GM11168 (cell line): ENCODE results near the gene CNBP.
"Not testable (repeated sequence)": the region's sequence is repeated elsewhere in the genome, so short reads cannot be mapped to it uniquely, and the experiment has no call there.

Source experiments
- in situ Hi-C: fragments of 300-500 bp; cut with MboI; formaldehyde crosslinking; loops from one replicate; pipeline ENCODE4 v1.12.0; 2022; ENCODE audit warnings: low sequenced_read_pairs; ENCODE audit not compliant: unreplicated experiment

Gene CNBP

GRCh38 chr3:129136275-129136674, 47.4 kb downstream of the CNBP start:
- in situ Hi-C loops, result not testable (repeated sequence)

DNA sequence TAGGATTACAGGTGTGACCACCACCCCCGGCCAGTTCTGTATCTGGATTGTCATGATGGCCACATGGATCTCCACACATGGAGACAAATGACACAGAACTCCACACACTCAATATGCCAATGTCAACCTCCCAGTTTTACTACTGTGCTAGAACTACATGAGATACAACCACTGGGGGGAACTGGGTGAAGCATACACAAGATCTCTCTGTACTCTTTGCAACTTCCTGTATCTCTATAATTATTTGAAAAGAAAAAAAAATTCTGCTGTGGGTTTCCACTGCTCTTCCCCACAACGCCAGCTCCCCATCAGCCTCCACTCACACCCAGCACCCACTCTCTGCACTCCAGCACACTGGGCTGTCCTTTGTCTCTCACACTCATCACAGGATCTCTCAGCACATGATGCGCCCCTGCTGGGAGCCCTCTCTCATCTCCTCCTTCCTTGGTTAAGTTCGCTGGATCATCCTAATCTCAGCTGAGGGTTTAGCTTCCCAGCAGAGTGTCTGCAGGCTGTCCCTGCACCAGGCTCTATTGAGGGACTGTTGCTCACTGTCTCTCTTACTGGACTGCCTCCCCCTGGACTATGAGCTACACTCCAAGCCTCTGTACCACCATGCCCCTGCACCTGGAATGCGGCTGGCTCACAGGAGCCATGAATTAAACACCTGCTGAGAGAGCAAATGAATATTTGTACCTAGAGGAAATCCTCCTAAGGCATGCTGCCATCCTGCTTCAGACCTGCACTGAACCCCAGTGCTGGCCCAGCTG, 51.4 kb downstream of the CNBP start:
- in situ Hi-C loops, result no loop called here

- in situ Hi-C loops, result no loop called here
Observed at GRCh38 chr3:129131465-129132088, 52.1 kb downstream of the CNBP start.

DNA sequence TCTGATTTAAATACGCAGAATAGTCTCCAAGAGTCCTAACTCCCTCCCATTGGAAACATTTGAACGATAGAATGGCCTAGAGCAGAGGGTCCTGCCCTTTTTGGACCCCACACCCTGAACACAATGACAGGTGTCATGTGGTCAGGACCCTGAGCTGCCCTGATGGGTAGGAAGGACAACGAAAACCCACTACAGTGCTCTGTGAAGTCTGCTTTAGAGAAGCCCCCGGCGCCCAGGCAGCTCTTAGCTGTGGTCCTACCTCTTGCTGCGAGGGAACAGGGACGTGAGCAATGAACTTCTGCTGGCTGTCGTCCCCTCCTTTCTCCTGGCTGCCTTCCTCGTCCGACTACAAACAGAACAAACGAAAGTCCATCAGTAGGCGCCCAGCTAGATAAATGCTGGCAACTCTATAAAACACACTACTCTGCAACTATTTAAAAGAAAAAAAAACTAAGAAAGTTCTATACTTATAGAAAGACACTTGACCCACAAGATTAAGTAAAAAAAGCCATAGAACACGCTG, 53.3 kb downstream of the CNBP start:
- in situ Hi-C loops, result no loop called here

DNA sequence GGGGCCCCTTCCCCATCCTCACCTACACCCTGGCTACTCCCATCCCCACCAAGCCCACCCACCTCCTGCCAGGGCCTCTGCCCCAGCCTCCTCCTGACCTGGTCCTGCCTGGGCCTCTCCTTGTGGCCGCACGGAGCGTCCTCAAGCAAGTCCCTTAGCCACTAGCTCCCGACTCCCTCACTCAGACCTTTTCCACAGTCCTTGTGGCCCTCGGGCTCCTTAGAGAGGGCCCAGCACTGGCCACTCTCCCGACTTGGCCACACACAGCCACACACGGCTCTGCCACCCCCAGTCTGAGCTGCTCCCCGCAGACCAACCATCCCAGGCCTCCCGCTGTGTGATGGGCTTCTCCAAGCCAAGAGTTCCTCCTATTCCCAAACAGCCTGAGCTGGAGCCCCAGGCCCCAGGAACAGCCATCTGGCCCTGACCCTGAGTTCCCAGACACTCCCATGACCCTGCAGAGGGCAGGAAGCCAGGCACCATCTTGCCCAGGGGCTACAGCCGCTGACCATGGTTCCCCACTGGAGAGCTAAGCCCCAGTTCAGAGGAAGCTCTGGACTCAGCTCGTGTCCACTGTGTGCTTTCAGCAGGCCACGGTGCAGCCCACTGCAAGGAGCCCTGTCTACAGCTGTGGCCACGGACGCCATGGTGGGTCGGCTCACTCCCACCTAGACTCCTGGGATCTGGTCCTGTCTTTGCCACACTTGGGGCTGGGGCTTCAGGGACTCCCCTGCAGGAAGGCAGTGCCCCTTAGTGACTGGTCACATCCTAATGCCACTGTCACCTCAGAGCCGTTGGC, 55.1 kb downstream of the CNBP start:
- in situ Hi-C loops, result no loop called here

DNA sequence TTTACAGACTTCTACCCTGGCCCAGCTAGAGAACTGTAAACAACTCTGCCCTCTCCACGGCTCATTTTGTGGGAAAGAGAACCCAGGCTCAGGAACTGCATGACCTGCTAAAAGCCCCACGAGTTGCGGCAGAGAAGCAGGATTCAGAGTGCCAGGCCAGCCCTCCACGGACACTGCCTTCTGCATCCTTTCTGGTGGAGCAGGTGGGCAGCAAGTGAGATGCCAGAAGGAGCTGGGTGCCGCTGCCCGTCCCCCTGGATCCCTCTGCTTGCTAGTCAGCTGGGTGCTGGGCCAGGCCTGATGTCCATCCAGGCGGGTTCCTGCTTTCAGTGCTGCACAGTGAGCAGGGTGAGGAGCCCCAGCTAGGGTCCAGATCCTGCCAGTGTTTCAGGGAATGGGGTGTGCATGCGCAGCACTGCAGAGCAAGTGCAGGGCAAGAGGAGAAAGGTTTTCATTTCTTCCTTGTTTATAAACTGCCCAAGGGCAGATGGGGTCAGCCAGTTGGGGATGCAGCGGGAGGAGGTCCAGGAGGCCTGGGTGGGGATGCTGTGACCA, 56.9 kb downstream of the CNBP start:
- in situ Hi-C loops, result no loop called here

DNA sequence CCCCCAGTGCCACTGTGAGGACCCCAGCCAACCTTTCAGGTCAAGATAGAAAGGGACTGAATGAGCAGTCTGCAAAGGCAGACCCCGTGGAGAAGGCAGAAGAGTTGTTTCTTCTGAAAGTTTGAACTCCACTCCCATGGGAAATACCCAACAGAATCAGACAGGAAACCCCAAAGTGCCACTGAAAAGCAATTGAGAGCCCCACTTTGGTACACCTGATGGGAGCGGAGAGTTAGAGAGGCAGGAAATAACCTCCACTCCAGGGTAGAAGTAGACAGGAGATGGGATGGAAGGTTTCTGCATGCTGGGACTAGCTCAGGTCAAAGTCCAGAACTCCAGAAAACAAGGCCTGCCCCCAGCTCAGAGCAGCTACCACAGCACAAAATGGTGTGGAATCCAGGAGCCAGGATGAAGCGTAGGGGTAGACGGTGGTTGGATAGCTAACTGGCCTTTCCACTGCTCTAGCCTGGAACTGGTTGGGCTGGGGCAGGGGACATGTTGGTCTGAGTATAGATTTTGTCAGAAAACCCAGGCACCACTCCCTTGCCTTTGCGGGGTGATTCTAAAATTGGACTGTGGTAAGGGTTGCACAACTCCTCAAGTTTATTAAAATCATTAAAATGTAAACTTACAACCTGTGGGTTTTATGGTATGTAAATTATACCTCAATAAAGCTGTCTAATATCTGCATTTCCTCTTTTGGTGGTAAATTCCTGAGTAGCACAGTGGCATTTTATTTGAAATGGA, 60.2 kb downstream of the CNBP start:
- in situ Hi-C loops, result no loop called here

GRCh38 chr3:129122412-129123011, 61.2 kb downstream of the CNBP start:
- in situ Hi-C loops, result no loop called here

DNA sequence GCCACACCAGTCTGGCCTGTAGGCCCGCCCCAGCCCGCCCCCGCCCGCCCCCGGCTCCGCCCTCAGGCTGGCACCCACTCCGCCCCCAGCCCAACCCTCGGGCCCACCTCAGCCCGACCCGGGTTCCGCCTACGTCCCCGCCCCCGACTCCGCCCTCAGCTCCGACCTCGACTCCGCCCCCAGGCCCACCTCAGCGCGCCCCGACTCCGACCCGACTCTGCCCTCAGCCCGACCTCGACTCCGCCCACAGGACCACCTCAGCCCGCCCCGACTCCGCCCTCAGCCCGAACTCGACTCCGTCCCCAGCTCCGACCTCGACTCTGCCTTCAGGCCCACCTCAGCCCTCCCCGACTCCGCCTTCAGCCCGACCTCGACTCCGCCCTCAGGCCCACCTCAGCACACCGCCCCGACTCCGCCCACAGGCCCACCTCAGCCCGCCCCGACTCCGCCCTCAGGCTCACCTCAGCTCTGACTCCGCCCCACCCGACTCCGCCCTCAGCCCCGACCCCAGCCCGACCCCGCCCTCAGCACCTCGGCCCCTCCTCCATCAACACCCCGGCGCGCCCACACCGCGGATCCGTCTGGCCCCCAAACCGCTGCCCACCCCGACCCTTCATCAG, 61.8 kb downstream of the CNBP start, which contains the start of gene RAB43:
RAB43 (minus strand) TSS at position 13 of the 620 bp plus-strand sequence. CDS start 315 bp downstream, outside the sequence.
- in situ Hi-C loops, result no loop called here

- in situ Hi-C loops, result no loop called here
Observed at GRCh38 chr3:129121016-129121791, 62.5 kb downstream of the CNBP start.

DNA sequence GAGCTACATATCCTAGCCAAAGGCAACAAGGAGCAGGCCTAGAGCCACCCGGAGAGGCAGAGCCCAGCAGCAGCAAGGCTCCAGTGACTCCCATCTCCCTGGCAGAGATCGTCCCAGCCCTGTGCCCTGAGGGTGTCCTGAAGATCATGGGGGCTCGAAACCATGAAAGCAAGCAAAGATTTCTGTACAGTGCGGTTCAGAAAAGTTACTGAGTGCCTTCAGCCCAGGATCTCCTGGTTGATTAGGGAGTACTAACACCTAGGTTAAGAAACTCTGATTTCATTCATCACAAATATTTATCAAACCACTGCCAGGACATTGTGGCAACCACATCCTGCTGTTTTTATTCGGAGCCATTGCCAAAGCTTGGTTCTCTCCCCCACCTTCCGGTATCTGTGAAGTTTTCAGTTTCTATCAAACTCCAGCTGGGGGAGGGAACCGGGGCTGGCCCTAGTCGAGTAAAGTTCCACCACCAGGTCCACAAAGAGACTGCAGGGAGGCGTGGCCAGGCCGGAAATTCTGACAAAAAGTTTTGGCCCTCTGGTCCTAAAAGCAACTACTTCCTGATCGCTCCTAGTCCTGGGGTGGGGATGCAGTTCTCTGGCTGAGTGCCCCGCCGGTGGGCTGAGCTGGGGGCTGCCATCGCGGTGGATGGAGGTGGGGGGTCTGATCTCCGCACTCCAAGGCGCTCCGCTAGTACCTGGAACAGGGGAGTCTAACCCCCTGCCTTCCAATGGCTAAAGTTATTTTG, 63.3 kb downstream of the CNBP start:
- in situ Hi-C loops, result no loop called here

DNA sequence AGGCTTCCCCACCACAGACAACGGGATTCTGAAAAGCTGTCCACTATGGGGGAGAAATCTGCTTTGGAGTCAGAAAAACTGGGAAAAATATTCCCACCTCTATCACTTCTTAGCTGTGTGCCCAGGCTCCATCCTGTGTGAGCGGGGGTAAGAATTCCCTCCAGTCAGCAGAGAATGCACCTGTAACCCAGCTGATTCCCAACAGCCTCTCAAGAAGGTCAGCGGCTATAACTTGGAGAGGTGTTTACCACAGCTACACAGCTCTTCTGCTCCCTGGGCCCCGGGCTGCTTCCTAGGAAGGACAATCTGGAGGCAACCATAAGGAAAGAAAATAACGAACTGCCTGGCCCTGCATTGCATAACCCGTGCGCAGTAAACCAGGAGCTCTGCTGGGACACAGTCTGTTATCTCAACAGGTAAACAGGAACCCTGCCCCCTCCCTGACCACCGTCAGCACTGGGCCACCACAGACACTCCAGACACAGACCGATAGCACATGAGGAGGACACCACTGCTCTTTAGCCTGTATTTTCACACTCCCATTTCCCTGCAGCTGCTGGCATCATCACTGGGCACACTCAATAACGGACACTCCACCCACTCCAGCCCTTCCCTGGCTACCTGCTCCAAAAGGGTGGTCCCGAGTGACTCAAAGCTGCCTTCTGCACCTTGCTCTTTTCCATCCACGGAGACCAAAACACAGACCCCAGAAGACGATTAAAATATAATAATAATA, 64.2 kb downstream of the CNBP start:
- in situ Hi-C loops, result no loop called here

DNA sequence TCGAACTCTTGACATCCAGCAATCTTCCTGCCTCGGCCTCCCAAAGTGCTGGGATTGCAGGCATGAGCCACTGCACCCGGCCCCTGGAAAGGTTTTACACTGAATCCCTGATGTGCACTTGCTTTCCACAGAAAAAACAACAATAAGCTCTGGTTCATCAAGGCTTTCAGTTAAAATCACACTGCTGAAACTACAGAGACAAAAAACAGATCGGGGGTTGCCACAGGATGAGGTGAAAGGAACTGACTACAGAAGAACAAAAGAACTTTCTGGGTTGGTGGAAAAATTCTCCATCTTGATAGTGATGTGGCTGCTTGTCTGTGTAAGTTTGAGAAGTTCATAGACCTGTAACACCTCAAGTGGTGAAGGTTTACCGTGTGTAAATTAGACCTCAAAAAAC, 65.0 kb downstream of the CNBP start:
- in situ Hi-C loops, result no loop called here
